GM21515 (cell line): ENCODE data around the gene LCAT.

Experiments used
- ATAC-seq: cut with Tn5 transposase; IDR thresholded peaks from one replicate; pipeline ENCODE4 v1.9.1; 2021; ENCODE audit not compliant: unreplicated experiment

Gene LCAT

GRCh38 chr16:67934306-67935100 is 9.4 kb downstream of the LCAT start:
- ATAC-seq = no peak

GRCh38 chr16:67933805-67934204 is 10.1 kb downstream of the LCAT start:
- ATAC-seq = no peak

GRCh38 chr16:67932462-67932840 is 11.5 kb downstream of the LCAT start:
- no peak for ATAC-seq

- no peak for ATAC-seq
These were observed 12.0 kb downstream of the LCAT start, which contains the start of gene CTRL for GRCh38 chr16:67931712-67932461. Gene CTRL, minus strand, starts transcription at chr16:67931862. Its CDS starts 10 bp downstream, at chr16:67931852.

DNA sequence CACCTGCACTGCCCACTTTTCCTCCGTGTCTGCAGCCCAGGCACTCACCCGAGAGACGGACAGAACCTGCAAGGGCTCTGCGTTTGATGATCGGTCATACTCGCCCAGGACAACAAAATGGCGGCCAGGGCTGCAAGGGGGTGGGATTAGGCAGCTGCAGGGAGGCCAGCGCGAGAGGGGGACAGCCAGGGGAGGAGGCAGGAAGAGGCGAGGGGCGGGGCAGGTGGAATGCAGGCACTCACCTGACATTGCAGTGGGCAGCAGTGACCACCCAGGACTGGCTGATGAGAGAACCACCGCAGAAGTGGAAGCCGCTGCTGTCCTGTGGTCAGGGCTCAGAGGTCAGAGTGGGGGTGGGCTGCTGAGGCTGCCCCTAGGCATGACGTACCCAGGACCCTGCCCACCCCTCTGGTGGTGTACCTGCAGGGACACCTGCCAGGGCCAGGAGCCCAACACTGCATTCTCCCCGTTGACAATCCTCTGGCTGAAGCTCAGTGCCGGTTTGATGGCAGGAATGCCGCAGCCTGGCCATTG is 13.2 kb downstream of the LCAT start:
- ATAC-seq = no peak

DNA sequence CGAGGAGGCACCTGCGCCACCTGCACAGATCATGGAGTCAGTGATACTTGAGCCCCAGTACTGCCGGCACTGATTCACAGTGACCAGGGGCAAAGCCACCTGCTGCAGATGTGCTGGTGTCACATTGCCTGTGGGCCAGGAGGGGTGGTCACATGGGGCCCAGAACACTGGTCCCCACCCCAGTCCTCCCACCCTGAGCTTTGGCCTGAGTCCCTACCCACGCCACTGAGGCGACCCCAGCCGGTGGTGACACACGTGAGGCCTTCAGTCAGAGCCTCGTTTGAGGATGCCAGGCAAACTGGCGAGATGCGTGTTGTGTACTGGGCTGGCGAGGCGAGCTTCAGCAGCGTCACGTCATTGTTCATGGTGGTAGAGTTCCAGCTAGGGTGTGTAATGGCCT is 13.7 kb downstream of the LCAT start:
- ATAC-seq = no peak

GRCh38 chr16:67928561-67929364 is 15.2 kb downstream of the LCAT start:
- peak; percentile 47 for ATAC-seq

DNA sequence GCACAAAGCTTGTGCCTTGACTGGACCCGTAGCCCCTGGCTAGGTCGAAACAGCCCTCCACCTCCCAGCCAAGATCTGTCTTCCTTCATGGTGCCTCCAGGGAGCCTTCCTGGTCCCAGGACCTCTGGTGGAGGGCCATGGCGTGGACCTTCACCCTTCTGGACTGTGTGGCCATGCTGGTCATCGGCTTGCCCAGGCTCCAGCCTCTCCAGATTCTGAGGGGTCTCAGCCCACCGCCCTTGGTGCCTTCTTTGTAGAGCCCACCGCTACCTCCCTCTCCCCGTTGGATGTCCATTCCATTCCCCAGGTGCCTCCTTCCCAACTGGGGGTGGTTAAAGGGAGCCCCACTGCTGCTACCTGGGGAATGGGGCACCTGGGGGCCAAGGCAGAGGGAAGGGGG is 15.8 kb downstream of the LCAT start:
- ATAC-seq = no peak

DNA sequence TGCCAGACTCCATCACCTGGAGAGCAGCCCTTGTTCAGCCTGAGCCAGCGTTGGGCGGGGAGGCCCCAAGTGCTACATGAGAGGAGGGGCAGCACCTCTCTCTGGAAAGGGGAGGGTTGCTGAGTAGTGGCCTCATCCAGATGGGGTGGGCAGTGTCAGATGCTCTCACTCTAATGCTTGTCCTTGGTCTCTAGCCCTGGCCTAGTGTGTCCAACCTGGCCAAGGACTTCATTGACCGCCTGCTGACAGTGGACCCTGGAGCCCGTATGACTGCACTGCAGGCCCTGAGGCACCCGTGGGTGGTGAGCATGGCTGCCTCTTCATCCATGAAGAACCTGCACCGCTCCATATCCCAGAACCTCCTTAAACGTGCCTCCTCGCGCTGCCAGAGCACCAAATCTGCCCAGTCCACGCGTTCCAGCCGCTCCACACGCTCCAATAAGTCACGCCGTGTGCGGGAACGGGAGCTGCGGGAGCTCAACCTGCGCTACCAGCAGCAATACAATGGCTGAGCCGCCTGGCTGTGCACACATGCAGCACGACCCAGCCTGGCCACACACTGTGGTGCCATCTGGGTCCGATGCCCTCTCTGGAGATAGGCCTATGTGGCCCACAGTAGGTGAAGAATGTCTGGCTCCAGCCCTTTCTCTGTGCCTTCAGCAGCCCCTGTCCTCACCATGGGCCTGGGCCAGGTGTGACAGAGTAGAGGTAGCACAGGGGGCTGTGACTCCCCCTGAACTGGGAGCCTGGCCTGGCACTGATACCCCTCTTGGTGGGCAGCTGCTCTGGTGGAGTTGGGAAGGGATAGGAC is 16.6 kb downstream of the LCAT start:
- no peak for ATAC-seq

- ATAC-seq = no peak
These were observed 17.7 kb downstream of the LCAT start for GRCh38 chr16:67926181-67926750.

DNA sequence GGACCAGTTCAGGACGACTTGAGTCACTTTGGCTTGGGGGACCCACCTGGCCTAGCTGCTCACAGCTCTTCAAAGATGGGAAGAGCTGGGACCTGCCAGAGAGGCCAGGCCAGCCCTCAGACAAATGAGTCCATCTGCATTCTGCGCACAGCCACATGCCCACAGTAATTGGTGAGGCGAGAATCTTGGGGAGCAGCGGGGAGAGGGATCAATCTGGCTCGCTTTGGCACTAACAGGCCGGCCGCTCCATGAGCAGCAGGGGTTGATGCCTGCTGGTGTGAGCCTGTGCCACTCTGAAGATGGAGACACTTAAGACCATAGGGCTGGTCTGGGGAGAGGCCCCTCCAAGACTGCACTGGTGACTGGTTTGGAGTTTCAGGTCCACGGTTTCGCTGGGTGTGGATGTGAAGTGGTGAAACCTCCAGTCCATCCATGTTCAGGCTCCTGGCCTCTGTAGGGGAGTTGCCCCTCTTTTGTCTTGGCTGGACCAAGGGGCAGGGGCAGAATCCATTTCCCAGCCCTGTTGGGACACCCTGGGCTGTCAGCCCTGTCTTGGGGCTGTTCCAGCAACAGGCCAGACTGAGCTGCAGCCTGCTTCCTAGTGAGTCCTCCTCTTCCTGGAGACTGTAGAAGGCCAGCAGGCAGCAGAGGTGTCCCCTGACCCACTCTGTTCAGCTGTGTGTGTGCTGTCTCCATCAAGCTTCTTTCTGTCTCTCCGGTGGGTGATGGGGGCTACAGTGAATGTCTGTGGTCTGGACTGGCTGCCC is 19.6 kb downstream of the LCAT start:
- no peak for ATAC-seq

GRCh38 chr16:67923414-67924116 is 20.4 kb downstream of the LCAT start:
- no peak for ATAC-seq

DNA sequence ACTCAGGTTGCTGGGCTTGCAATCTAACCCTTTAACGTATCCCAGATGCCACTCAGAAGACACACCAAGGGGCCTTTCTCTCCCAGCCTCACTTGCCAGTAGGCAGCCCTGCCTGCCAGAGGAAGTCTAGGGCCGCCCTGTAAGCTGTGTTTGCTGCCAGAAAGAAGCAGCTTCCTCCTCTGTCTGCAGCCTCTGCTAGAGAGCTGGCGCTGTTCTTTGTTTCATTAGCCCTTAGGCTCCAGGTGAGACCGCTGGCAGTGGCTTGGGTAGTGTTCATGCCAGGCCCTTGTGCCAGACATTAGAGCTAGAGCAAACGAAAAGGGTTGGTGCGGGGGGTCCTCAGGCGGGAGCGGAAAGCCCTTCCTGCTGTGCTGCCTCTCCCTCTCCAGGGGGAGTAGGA is 21.2 kb downstream of the LCAT start:
- no peak for ATAC-seq

GRCh38 chr16:67922221-67922620 is 21.7 kb downstream of the LCAT start:
- ATAC-seq = no peak

DNA sequence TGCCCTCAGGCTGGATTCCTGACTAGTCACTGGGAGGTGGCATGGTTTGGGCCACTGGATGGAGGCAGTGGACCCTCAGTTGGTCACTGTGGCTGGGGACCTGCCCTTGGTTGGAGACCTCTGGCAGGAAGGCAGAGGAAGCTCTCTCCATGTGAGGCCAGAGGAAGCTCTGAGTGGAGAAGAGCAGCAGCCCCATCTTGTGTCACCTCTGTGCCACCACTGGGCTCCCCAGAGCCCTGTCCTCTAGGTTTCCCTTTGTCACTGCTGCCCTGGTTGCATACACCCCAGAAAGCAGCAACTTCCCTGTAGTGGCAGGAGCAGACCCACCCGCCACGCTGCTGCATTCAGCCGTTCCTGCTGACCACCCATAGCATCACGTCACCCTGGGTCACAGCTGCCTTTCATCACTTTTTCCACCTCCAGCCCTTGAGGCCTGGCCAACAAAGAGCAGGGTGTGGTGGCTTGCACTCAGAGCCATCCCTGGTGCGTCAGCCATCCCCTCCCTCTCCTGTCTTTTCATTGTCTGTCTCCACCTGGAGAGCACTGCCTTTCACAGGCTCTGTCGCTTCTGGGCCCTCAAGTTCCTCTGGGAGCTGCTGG is 24.2 kb downstream of the LCAT start:
- ATAC-seq = no peak

DNA sequence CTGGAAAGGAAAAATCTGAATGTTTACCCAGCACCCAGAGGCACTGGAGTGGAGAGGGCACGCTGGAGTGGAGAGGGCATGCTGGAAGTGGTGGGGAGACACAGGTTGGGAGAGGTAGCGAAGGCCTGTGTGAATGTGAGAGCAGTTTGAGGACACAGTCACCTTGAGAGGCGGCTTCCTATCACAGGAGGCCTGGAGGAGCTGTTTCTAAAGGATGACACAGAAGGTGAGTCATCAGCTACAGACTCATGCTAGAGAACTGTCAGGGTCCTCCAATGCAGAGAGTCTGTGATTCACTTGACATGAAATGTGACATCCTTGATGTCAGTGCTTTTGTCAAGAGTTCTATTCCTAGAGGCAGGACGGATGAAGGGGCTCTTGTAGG is 26.1 kb downstream of the LCAT start:
- no peak for ATAC-seq

DNA sequence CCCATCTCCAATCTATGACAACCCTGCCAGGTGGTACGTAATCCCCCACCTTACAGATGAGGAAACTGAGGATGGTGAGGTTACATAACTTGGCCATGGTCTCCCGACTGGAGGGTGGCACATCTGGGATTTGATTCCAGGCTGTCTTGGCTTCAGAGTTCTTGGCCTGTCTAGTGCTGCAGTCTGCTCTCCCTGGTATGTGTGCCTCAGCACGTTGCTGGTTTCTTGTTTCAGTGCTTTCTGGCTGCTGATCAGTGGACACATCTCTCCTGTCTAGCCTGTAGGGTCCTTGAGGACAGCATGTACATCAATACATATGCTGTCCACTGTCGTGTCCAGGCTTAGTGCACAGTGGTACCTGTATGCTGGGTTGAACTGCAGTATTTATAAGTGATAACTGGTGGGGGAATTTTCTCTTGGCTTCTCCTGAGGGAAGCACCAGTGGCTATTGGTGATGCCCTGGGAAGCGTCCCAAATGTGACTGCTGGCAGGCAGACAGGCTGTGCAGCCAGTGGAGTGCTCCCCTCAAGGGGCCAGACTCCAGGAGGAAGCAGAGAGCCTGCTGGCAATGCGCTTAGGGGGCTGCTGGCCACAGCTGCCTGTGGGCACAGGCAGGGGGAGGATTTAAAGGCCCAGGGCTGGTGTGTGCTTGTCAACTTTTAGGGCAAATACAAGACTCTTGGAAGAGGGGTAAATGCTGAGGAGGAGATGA is 26.6 kb downstream of the LCAT start:
- ATAC-seq = no peak
